ENCODE results near the gene ALPP.

DNA sequence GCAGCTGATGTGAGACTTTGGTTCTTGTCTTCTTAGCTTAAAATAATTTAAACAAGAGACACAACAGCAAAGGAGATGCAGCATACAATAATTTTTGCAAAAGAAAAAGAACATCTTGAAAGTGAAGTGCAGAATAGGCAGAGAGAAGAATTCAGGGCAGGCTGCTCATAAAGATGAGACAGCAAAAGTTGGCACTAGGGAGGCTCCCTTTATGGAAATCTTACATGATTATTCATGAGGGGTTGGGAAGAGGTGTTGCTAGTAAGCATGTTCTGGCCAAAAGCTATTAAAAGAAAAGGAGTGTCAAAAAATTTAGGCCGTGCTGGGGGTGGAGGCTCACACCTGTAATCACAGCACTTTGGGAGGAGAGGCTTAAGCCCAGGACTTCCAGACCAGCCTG lies 4.2 kb upstream of the ALPP start:
- TF ChIP-seq, protein P1, sequence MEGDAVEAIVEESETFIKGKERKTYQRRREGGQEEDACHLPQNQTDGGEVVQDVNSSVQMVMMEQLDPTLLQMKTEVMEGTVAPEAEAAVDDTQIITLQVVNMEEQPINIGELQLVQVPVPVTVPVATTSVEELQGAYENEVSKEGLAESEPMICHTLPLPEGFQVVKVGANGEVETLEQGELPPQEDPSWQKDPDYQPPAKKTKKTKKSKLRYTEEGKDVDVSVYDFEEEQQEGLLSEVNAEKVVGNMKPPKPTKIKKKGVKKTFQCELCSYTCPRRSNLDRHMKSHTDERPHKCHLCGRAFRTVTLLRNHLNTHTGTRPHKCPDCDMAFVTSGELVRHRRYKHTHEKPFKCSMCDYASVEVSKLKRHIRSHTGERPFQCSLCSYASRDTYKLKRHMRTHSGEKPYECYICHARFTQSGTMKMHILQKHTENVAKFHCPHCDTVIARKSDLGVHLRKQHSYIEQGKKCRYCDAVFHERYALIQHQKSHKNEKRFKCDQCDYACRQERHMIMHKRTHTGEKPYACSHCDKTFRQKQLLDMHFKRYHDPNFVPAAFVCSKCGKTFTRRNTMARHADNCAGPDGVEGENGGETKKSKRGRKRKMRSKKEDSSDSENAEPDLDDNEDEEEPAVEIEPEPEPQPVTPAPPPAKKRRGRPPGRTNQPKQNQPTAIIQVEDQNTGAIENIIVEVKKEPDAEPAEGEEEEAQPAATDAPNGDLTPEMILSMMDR (IDR thresholded peaks at IDR 0.05) = no peak
- no peak for TF ChIP-seq POLR2A (IDR thresholded peaks at IDR 0.05)

All from testis (tissue), 2 donors.